Measurements from ENCODE around the gene PIK3R1.
A peak's percentile ranks its signal among the peaks of the same experiment; 100 is the strongest.
"Not testable (repeated sequence)": the region's sequence is repeated elsewhere in the genome, so short reads cannot be mapped to it uniquely, and the experiment has no call there.

PIK3R1 gene

GRCh38 chr5:68194386-68194785 lies 21.2 kb upstream of the PIK3R1 start:
- no peak for TF ChIP-seq CTCF (IDR thresholded peaks at IDR 0.05; ENCODE audit: extremely low read depth, missing control alignments)
- DNase-seq (ENCODE audit: low spot score) = no peak

- no peak for DNase-seq (ENCODE audit: low spot score)
- TF ChIP-seq CTCF (IDR thresholded peaks at IDR 0.05; ENCODE audit: extremely low read depth, missing control alignments) = no peak
Measured at GRCh38 chr5:68195137-68195536, 20.4 kb upstream of the PIK3R1 start.

- peak; percentile 79 for DNase-seq (ENCODE audit: low spot score)
- TF ChIP-seq CTCF (IDR thresholded peaks at IDR 0.05; ENCODE audit: extremely low read depth, missing control alignments) = no peak
Measured at GRCh38 chr5:68196876-68197275, 18.7 kb upstream of the PIK3R1 start.

- TF ChIP-seq CTCF (IDR thresholded peaks at IDR 0.05; ENCODE audit: extremely low read depth, missing control alignments) = no peak
Measured at GRCh38 chr5:68200288-68200687, 15.3 kb upstream of the PIK3R1 start.

GRCh38 chr5:68210654-68211053 lies 4.9 kb upstream of the PIK3R1 start:
- DNase-seq (ENCODE audit: low spot score) = not testable (repeated sequence)

More at GRCh38 chr5:68200288-68200687, 15.3 kb upstream of the PIK3R1 start:
- no peak for DNase-seq (ENCODE audit: low spot score)

GRCh38 chr5:68214482-68215207 lies 911 bp upstream of the PIK3R1 start:
- peak; percentile 75 for DNase-seq (ENCODE audit: low spot score)
- TF ChIP-seq CTCF (IDR thresholded peaks at IDR 0.05; ENCODE audit: extremely low read depth, missing control alignments) = no peak

- TF ChIP-seq CTCF (IDR thresholded peaks at IDR 0.05; ENCODE audit: extremely low read depth, missing control alignments) = no peak
- DNase-seq (ENCODE audit: low spot score) = peak; percentile 85
Measured at GRCh38 chr5:68215898-68216244, 315 bp downstream of the PIK3R1 start.

Measured in GM20000 (cell line).